ENCODE results near the gene MPV17. TPM values are rescaled to one million over a fixed set of nuclear protein-coding genes. Genes with fewer than 3 reads are reported as not detected.

MPV17 gene
- total and polyA plus RNA-seq, 2 of the 13 experiments (the other 11 are each of a cell fraction or from before 2014, with no cell fraction given) = 48.9 to 129 TPM

DNA sequence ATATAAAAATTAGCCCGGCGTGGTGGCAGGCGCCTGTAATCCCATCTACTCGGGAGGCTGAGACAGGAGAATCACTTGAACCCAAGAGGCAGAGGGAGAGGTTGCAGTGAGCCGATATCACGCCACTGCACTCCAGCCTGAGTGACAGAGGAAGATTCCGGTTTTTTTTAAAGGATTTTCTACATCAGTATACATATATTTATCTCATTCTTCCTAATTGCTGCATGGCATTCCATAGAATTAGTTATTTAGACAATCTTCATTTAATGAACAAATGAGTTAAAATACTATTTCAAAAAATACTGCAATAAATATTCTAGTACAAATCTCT lies 31.7 kb upstream of the MPV17 start:
- ChIA-PET POLR2A (interaction anchor here (0.8 to 4.1 kb wide), 12 partner anchors 9 to 228 kb away, joined by 3 to 73 read pairs (median 11); partner anchors contain the start of genes ATRAID, EIF2B4, FNDC4 and MPV17), CTCF (ENCODE audit: low intra/inter-chr PET ratio, low total read pairs) (no interaction called here)
- no TSS peak for BruUV-seq (replicated peaks)
- no peak overlapping the region for H2AFZ ChIP-seq (ENCODE audit: low read length)
- intact Hi-C loops (cut with micrococcal nuclease; ENCODE audit: unreplicated experiment) = no loop called here
- no peak for DNase-seq (ENCODE audit: low spot score)
- peak overlapping the region; percentile 96 for H3K27ac ChIP-seq (ENCODE audit: extremely low read length, insufficient read depth, low read length)
- H4K20me1 ChIP-seq (ENCODE audit: insufficient read depth, low read length) = no peaks in the 10 kb centered on the region
- H3K79me2 ChIP-seq (ENCODE audit: insufficient read depth, low read length) = peaks cover 84% of the 10 kb centered on the region
- peaks cover 56% of the 10 kb centered on the region for H3K4me1 ChIP-seq (ENCODE audit: insufficient read depth, low read length)
- H3K4me3 ChIP-seq (replicated peaks in 1 of 3; ENCODE audit: insufficient read depth in 1 of 3, low read depth in 2 of 3, low read length in 3 of 3) = peak overlapping the region in 2 of 3 experiments; percentile 75 to 91; a peak in 3 of 6 replicates
- H3K4me2 ChIP-seq (ENCODE audit: low read depth, low read length) = peak overlapping the region; percentile 90
- H3K27me3 ChIP-seq (ENCODE audit: control insufficient read depth in 1 of 2, insufficient read depth in 2 of 2, low read length in 2 of 2) = no peaks in the 10 kb centered on the region; a peak in 1 of 5 replicates
- H3K9ac ChIP-seq (ENCODE audit: insufficient read depth, low read depth, low read length) = peak overlapping the region; percentile 99
- no peak for FAIRE-seq
- H3K9me3 ChIP-seq (ENCODE audit: low read length) = no peaks in the 10 kb centered on the region
- WGBS (ENCODE audit: low lambda C conversion rate) = 79% methylated on average over 7 of the region's 7 CpGs
- in situ Hi-C loops (cut with HindIII; ENCODE audit: extremely low pct_ligation_motif_present, low pct_unique_long_range_greater_than_20kb) = no loop called here
- H3K36me3 ChIP-seq (replicated peaks in 1 of 2; ENCODE audit: control insufficient read depth in 1 of 2, insufficient read depth in 2 of 2, low read length in 2 of 2) = peaks cover 1 to 5% of the 10 kb centered on the region in 2 experiments; a peak in 2 of 5 replicates
- ATAC-seq = no peak
- no peak for TF ChIP-seq PHF8 (CRISPR knock-in tag; IDR thresholded peaks at IDR 0.05)
- no peak for TF ChIP-seq ZNF20 (CRISPR knock-in tag; IDR thresholded peaks at IDR 0.05)
- TF ChIP-seq CEBPG (CRISPR knock-in tag; IDR thresholded peaks at IDR 0.05) = no peak
- no peak for TF ChIP-seq RAD21 (CRISPR knock-in tag; IDR thresholded peaks at IDR 0.05)
- no peak for TF ChIP-seq ATM (IDR thresholded peaks at IDR 0.05; ENCODE audit: borderline replicate concordance)
- peak; percentile 4; the same call in 1 of the 2 replicates for TF ChIP-seq MXD4 (CRISPR knock-in tag; IDR thresholded peaks at IDR 0.05)
- TF ChIP-seq, protein P1, sequence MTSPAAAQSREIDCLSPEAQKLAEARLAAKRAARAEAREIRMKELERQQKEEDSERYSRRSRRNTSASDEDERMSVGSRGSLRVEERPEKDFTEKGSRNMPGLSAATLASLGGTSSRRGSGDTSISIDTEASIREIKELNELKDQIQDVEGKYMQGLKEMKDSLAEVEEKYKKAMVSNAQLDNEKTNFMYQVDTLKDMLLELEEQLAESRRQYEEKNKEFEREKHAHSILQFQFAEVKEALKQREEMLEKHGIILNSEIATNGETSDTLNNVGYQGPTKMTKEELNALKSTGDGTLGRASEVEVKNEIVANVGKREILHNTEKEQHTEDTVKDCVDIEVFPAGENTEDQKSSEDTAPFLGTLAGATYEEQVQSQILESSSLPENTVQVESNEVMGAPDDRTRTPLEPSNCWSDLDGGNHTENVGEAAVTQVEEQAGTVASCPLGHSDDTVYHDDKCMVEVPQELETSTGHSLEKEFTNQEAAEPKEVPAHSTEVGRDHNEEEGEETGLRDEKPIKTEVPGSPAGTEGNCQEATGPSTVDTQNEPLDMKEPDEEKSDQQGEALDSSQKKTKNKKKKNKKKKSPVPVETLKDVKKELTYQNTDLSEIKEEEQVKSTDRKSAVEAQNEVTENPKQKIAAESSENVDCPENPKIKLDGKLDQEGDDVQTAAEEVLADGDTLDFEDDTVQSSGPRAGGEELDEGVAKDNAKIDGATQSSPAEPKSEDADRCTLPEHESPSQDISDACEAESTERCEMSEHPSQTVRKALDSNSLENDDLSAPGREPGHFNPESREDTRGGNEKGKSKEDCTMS (CRISPR knock-in tag; conservative IDR thresholded peaks at IDR 0.05) = no peak
- TF ChIP-seq, protein P2, sequence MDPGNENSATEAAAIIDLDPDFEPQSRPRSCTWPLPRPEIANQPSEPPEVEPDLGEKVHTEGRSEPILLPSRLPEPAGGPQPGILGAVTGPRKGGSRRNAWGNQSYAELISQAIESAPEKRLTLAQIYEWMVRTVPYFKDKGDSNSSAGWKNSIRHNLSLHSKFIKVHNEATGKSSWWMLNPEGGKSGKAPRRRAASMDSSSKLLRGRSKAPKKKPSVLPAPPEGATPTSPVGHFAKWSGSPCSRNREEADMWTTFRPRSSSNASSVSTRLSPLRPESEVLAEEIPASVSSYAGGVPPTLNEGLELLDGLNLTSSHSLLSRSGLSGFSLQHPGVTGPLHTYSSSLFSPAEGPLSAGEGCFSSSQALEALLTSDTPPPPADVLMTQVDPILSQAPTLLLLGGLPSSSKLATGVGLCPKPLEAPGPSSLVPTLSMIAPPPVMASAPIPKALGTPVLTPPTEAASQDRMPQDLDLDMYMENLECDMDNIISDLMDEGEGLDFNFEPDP (CRISPR knock-in tag; conservative IDR thresholded peaks at IDR 0.05) = no peak
- TF ChIP-seq ATF7-NPFF (CRISPR knock-in tag; IDR thresholded peaks at IDR 0.05; ENCODE audit: low read depth) = no peak
- TF ChIP-seq, protein P3, sequence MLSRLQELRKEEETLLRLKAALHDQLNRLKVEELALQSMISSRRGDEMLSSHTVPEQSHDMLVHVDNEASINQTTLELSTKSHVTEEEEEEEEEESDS (CRISPR knock-in tag; IDR thresholded peaks at IDR 0.05; ENCODE audit: borderline replicate concordance) = no peak
- no peak for TF ChIP-seq TOE1 (CRISPR knock-in tag; IDR thresholded peaks at IDR 0.05)
- TF ChIP-seq HDAC6 (IDR thresholded peaks at IDR 0.05; ENCODE audit: low read depth, low read length) = no peak
- no peak for TF ChIP-seq FOXM1 (CRISPR knock-in tag; IDR thresholded peaks at IDR 0.05)
- no peak for TF ChIP-seq NFKB2 (CRISPR knock-in tag; IDR thresholded peaks at IDR 0.05; ENCODE audit: borderline replicate concordance)
- 0 out of 2 replicates have a peak, but pooled peaks have one; percentile 10 for TF ChIP-seq ZSCAN21 (CRISPR knock-in tag; IDR thresholded peaks at IDR 0.05; ENCODE audit: borderline replicate concordance)
- TF ChIP-seq ARID2 (CRISPR knock-in tag; IDR thresholded peaks at IDR 0.05; ENCODE audit: borderline replicate concordance) = peak; percentile 62; the same call in 1 of the 2 replicates
- TF ChIP-seq, protein P4, sequence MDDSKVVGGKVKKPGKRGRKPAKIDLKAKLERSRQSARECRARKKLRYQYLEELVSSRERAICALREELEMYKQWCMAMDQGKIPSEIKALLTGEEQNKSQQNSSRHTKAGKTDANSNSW (CRISPR knock-in tag; IDR thresholded peaks at IDR 0.05; ENCODE audit: borderline replicate concordance) = no peak
- no peak for TF ChIP-seq RORA (CRISPR knock-in tag; IDR thresholded peaks at IDR 0.05)
- no peak for TF ChIP-seq PHB2 (IDR thresholded peaks at IDR 0.05; ENCODE audit: partially characterized antibody)

Measured in HepG2 (cell line).